HepG2 (cell line): ENCODE results near the gene TSGA10IP. TPM values are rescaled to one million over a fixed set of nuclear protein-coding genes. Genes with fewer than 3 reads are reported as not detected.

ENCODE experiments used
- ATAC-seq: fragments of 200-7000 bp; cut with Tn5 transposase; 3 replicates; pipeline ENCODE4 v1.9.1; 2020; ENCODE audit warnings: mild to moderate bottlenecking, moderate library complexity
- BruUV-seq: library from RNA; stranded (reverse); fragments of 400-500 nt; replicated peaks from 2 replicates; lab custom pipeline; 2021; lab: Mats Ljungman, UMichigan
- CTCF ChIA-PET: fragments of 300-600 bp; formaldehyde crosslinking; extraction: SDS; loops from one replicate; lab custom pipeline; 2021; ENCODE audit warnings: low total read pairs, inconsistent platforms, low intra/inter-chr PET ratio; lab: Yijun Ruan, JAX
- POLR2A ChIA-PET: fragments of 350-600 bp; sonication (Branson Sonifier 250); formaldehyde crosslinking; loops from one replicate; lab custom pipeline; 2020; ENCODE audit warnings: antibody characterized with exemption, inconsistent platforms; lab: Yijun Ruan, JAX
- DNase-seq: peaks from one replicate; pipeline ENCODE4 v3.0.0-alpha.2; 2015; ENCODE audit warnings: low spot score
- FAIRE-seq: peaks from 3 replicates; lab custom pipeline; 2011; peaks lifted over from hg19 to GRCh38; lab: Jason Lieb, UNC
- H2AFZ ChIP-seq: one replicate; pipeline ENCODE4 v1.6.1; 2011; ENCODE audit warnings: low read length, inconsistent platforms
- H3K27ac ChIP-seq: fragments of 300-600 bp; 3 replicates; pipeline ENCODE4 v1.8.0; 2011; ENCODE audit warnings: mixed run types, mild to moderate bottlenecking, mixed read lengths, low read length, inconsistent platforms; ENCODE audit not compliant: insufficient read depth; ENCODE audit errors: extremely low read length
- H3K27me3 ChIP-seq, 2 experiments: fragments of 200-600 bp in 1 of 2; 2 replicates in 1 of 2; 3 replicates in 1 of 2; pipeline versions ENCODE4 v1.6.0 to v1.8.0; 2011; ENCODE audit warnings: low read length in 2 of 2, mild to moderate bottlenecking in 2 of 2, moderate library complexity in 2 of 2, inconsistent platforms in 1 of 2; ENCODE audit not compliant: insufficient read depth in 2 of 2, control insufficient read depth in 1 of 2
- H3K36me3 ChIP-seq, 2 experiments: fragments of 200-600 bp in 1 of 2; replicated peaks in 1 of 2; 2 replicates in 1 of 2; 3 replicates in 1 of 2; pipeline versions ENCODE4 v1.5.1 to v1.8.0; 2011; ENCODE audit warnings: low read length in 2 of 2, inconsistent platforms in 1 of 2; ENCODE audit not compliant: insufficient read depth in 2 of 2, control insufficient read depth in 1 of 2
- H3K4me1 ChIP-seq: 2 replicates; pipeline ENCODE4 v1.5.1; 2012; ENCODE audit warnings: low read length, inconsistent platforms; ENCODE audit not compliant: insufficient read depth
- H3K4me2 ChIP-seq: 2 replicates; pipeline ENCODE4 v1.6.0; 2011; ENCODE audit warnings: low read depth, low read length, inconsistent platforms
- H3K4me3 ChIP-seq, 3 experiments: fragments of 200-600 bp in 1 of 3; sonication (generic), shearing (Covaris generic) in 1 of 3; replicated peaks in 1 of 3; 2 replicates each; pipeline ENCODE4 v1.5.1; 2011 to 2016; ENCODE audit warnings: low read length in 3 of 3, inconsistent platforms in 2 of 3, low read depth in 2 of 3, mild to moderate bottlenecking in 2 of 3, control low read depth in 1 of 3, mixed read lengths in 1 of 3; ENCODE audit not compliant: insufficient read depth in 1 of 3
- H3K79me2 ChIP-seq: one replicate; pipeline ENCODE4 v1.6.1; 2011; ENCODE audit warnings: low read length, inconsistent platforms; ENCODE audit not compliant: insufficient read depth
- H3K9ac ChIP-seq: 2 replicates; pipeline ENCODE4 v1.6.0; 2011; ENCODE audit warnings: mild to moderate bottlenecking, low read depth, low read length, inconsistent platforms; ENCODE audit not compliant: insufficient read depth
- H3K9me3 ChIP-seq: 2 replicates; pipeline ENCODE4 v1.5.1; 2012; ENCODE audit warnings: mild to moderate bottlenecking, low read length
- H4K20me1 ChIP-seq: 2 replicates; pipeline ENCODE4 v1.6.0; 2011; ENCODE audit warnings: inconsistent platforms, mild to moderate bottlenecking, low read length, moderate library complexity; ENCODE audit not compliant: insufficient read depth
- NBN ChIP-seq: fragments of 450-650 bp; conservative IDR thresholded peaks from 2 replicates; pipeline ENCODE4 v1.6.1; 2017
- SMAD9 ChIP-seq: sonication (generic); formaldehyde crosslinking; IDR thresholded peaks from 2 replicates; pipeline ENCODE4 v1.5.1; 2020; ENCODE audit warnings: mild to moderate bottlenecking, missing genetic modification reagents
- ZNF232 ChIP-seq: sonication (generic); formaldehyde crosslinking; IDR thresholded peaks from 2 replicates; pipeline ENCODE4 v1.4.0; 2020; ENCODE audit warnings: missing genetic modification reagents, borderline replicate concordance
- ZNF883 ChIP-seq: sonication (generic); formaldehyde crosslinking; IDR thresholded peaks from 2 replicates; pipeline ENCODE4 v1.5.1; 2020; ENCODE audit warnings: mild to moderate bottlenecking, missing genetic modification reagents; ENCODE audit errors: not compliant biosample characterization
- whole genome bisulfite sequencing: methylation state at CpG from one replicate; pipeline ENCODE4 v1.1.6; 2017; ENCODE audit warnings: low lambda C conversion rate; 5-methylcytosine and 5-hydroxymethylcytosine counted together
- in situ Hi-C: cut with HindIII; loops from 2 replicates; pipeline ENCODE4 v1.10.0; 2017; ENCODE audit warnings: low pct_unique_long_range_greater_than_20kb; ENCODE audit not compliant: extremely low pct_ligation_motif_present
- intact Hi-C: fragments of 100-400 bp; cut with micrococcal nuclease; formaldehyde crosslinking; loops from one replicate; pipeline ENCODE4 v1.10.0; 2022; ENCODE audit not compliant: unreplicated experiment
- polyA plus RNA-seq, 8 experiments: library from polyadenylated mRNA; depleted of rRNA in 3 of 8; stranded (reverse) in 7 of 8; unstranded in 1 of 8; fragments of >200 nt; fragmentation: Illumina TruSeq in 4 of 8; extraction: Trizol in 4 of 8; gene quantifications; 2 replicates each; pipeline versions ENCODE4 v1.2.1 to v1.2.3, GENCODE V29; 2011 to 2016; ENCODE audit warnings: low read depth in 4 of 8, missing spikeins in 1 of 8, mixed read lengths in 1 of 8; ENCODE audit not compliant: insufficient read depth in 1 of 8
- total RNA-seq, 5 experiments: library from RNA; depleted of rRNA; stranded (reverse); fragments of >200 nt; fragmentation: Illumina TruSeq; extraction: Trizol; gene quantifications; 2 replicates each; pipeline ENCODE4 v1.2.3, GENCODE V29; 2016; ENCODE audit warnings: low read depth in 1 of 5
- TF ChIP-seq, protein P1 (sequence below): sonication (generic); formaldehyde crosslinking; IDR thresholded peaks from 2 replicates; pipeline ENCODE4 v1.4.0; 2020; ENCODE audit warnings: missing genetic modification reagents
- TF ChIP-seq, protein P2 (sequence below): sonication (generic); formaldehyde crosslinking; IDR thresholded peaks from 2 replicates; pipeline ENCODE4 v1.4.0; 2020; ENCODE audit warnings: missing genetic modification reagents
- TF ChIP-seq, protein P3 (sequence below), 2 experiments: fragments of 450-650 bp in 1 of 2; sonication (generic) in 1 of 2; formaldehyde crosslinking; IDR thresholded peaks; 2 replicates each; pipeline versions ENCODE4 v1.5.0 to v1.8.0; 2020 to 2022; ENCODE audit warnings: mild to moderate bottlenecking in 1 of 2, missing genetic modification reagents in 1 of 2
- TF ChIP-seq, protein P4 (sequence below): sonication (generic); formaldehyde crosslinking; conservative IDR thresholded peaks from 2 replicates; pipeline ENCODE4 v1.4.0; 2020; ENCODE audit warnings: missing genetic modification reagents

Gene TSGA10IP
- total and polyA plus RNA-seq, 2 of the 13 experiments (the other 11 are each of a cell fraction or from before 2014, with no cell fraction given), result not detected

DNA sequence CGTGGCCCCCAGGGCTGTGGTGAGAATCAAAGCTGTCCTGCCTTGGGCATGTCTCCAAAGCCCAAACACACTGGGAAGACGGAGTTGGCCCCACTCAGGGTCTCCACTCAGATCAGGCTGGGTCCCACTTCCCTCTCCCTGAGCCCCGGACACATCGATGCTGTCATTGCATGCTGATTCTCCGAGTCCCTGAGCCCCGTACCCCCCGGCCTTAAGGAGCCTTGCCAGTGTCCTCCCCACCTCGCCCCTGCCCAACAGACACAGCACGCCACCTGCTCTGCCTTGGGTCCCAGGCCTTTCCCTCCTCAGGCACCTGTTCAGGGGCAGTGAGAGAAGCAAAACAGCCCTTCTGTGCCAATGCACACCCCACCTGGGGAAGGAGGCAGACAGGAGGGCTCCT lies 42.1 kb downstream of the TSGA10IP start:
- Histone ChIP-seq H3K4me1 (peaks cover 15% of the 10 kb centered on the region), H3K9ac (no peak overlapping the region), H3K79me2 (no peaks in the 10 kb centered on the region)
- no peak for ATAC-seq
- no peak for TF ChIP-seq ZNF883
- no peak for TF ChIP-seq NBN
- TF ChIP-seq, protein P1, sequence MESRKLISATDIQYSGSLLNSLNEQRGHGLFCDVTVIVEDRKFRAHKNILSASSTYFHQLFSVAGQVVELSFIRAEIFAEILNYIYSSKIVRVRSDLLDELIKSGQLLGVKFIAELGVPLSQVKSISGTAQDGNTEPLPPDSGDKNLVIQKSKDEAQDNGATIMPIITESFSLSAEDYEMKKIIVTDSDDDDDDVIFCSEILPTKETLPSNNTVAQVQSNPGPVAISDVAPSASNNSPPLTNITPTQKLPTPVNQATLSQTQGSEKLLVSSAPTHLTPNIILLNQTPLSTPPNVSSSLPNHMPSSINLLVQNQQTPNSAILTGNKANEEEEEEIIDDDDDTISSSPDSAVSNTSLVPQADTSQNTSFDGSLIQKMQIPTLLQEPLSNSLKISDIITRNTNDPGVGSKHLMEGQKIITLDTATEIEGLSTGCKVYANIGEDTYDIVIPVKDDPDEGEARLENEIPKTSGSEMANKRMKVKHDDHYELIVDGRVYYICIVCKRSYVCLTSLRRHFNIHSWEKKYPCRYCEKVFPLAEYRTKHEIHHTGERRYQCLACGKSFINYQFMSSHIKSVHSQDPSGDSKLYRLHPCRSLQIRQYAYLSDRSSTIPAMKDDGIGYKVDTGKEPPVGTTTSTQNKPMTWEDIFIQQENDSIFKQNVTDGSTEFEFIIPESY (CRISPR knock-in tag), result no peak
- TF ChIP-seq, protein P2, sequence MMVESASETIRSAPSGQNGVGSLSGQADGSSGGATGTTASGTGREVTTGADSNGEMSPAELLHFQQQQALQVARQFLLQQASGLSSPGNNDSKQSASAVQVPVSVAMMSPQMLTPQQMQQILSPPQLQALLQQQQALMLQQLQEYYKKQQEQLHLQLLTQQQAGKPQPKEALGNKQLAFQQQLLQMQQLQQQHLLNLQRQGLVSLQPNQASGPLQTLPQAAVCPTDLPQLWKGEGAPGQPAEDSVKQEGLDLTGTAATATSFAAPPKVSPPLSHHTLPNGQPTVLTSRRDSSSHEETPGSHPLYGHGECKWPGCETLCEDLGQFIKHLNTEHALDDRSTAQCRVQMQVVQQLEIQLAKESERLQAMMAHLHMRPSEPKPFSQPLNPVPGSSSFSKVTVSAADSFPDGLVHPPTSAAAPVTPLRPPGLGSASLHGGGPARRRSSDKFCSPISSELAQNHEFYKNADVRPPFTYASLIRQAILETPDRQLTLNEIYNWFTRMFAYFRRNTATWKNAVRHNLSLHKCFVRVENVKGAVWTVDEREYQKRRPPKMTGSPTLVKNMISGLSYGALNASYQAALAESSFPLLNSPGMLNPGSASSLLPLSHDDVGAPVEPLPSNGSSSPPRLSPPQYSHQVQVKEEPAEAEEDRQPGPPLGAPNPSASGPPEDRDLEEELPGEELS (CRISPR knock-in tag), result no peak
- TF ChIP-seq ZNF232 (CRISPR knock-in tag), result no peak
- TF ChIP-seq, protein P3, sequence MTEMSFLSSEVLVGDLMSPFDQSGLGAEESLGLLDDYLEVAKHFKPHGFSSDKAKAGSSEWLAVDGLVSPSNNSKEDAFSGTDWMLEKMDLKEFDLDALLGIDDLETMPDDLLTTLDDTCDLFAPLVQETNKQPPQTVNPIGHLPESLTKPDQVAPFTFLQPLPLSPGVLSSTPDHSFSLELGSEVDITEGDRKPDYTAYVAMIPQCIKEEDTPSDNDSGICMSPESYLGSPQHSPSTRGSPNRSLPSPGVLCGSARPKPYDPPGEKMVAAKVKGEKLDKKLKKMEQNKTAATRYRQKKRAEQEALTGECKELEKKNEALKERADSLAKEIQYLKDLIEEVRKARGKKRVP (CRISPR knock-in tag; IDR thresholded peaks at IDR 0.05), result no peak
- TF ChIP-seq, protein P4, sequence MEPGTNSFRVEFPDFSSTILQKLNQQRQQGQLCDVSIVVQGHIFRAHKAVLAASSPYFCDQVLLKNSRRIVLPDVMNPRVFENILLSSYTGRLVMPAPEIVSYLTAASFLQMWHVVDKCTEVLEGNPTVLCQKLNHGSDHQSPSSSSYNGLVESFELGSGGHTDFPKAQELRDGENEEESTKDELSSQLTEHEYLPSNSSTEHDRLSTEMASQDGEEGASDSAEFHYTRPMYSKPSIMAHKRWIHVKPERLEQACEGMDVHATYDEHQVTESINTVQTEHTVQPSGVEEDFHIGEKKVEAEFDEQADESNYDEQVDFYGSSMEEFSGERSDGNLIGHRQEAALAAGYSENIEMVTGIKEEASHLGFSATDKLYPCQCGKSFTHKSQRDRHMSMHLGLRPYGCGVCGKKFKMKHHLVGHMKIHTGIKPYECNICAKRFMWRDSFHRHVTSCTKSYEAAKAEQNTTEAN (CRISPR knock-in tag), result no peak
- TF ChIP-seq SMAD9 (CRISPR knock-in tag), result no peak
- TF ChIP-seq, all 625 proteins: peak for 0
- no peak overlapping the region for H3K27ac ChIP-seq
- POLR2A ChIA-PET, result no interaction called here
- no peak overlapping the region for H2AFZ ChIP-seq
- WGBS, result 66% methylated on average over 9 of the region's 9 CpGs
- no peak overlapping the region for H3K4me3 ChIP-seq
- intact Hi-C loops (no loop called here), in situ Hi-C loops (loop anchor here (5.0 to 10.0 kb wide), 2 partner anchors 105 to 273 kb away; partner anchors contain the start of gene KAT5)
- H3K27me3 ChIP-seq, result no peaks in the 10 kb centered on the region; a peak in 1 of 5 replicates
- CTCF ChIA-PET, result interaction anchor here (3.0 kb wide), 1 partner anchor 103 kb away, joined by 77 read pairs; no protein-coding TSS in a partner anchor
- no peaks in the 10 kb centered on the region for H3K36me3 ChIP-seq
- FAIRE-seq (no peak), DNase-seq (no peak)
- BruUV-seq, result no TSS peak
- no peaks in the 10 kb centered on the region for H4K20me1 ChIP-seq
- H3K4me2 ChIP-seq, result no peak overlapping the region
- H3K9me3 ChIP-seq, result no peaks in the 10 kb centered on the region
